HG02970 (cell line): ENCODE data around the gene NT5C1A.

Source experiments
- ATAC-seq: cut with Tn5 transposase; IDR thresholded peaks from one replicate; pipeline ENCODE4 v1.9.1; 2021; ENCODE audit warnings: mild to moderate bottlenecking, moderate library complexity, moderate number of reproducible peaks; ENCODE audit not compliant: unreplicated experiment, low FRiP score

Gene NT5C1A

GRCh38 chr1:39614488-39614887, 57.4 kb downstream of the NT5C1A start:
- ATAC-seq = no peak

GRCh38 chr1:39613250-39613649, 58.7 kb downstream of the NT5C1A start:
- no peak for ATAC-seq

GRCh38 chr1:39609618-39610331, 62.1 kb downstream of the NT5C1A start:
- no peak for ATAC-seq
